Nephron (organoid): ENCODE data around the gene UTP11.
A peak's percentile ranks its signal among the peaks of the same experiment; 100 is the strongest.

Source experiments
- H3K27ac Mint-ChIP-seq, 3 experiments: 2 replicates each; pipeline ENCODE4 v1.8.0; 2020; ENCODE audit warnings: mixed read lengths in 3 of 3, mild to moderate bottlenecking in 2 of 3, moderate library complexity in 1 of 3
- H3K27me3 Mint-ChIP-seq: 2 replicates; pipeline ENCODE4 v1.8.0; 2021; ENCODE audit warnings: low read depth, mild to moderate bottlenecking, moderate library complexity, mixed read lengths
- H3K36me3 Mint-ChIP-seq: 2 replicates; pipeline ENCODE4 v1.8.0; 2020; ENCODE audit warnings: low read depth, mixed read lengths
- H3K4me1 Mint-ChIP-seq: 2 replicates; pipeline ENCODE4 v1.8.0; 2020; ENCODE audit warnings: mixed read lengths
- H3K4me3 Mint-ChIP-seq, 3 experiments: 2 replicates each; pipeline ENCODE4 v1.8.0; 2020; ENCODE audit warnings: mild to moderate bottlenecking in 3 of 3, mixed read lengths in 3 of 3, moderate library complexity in 2 of 3
- H3K9me3 Mint-ChIP-seq: 2 replicates; pipeline ENCODE4 v1.8.0; 2020; ENCODE audit warnings: mixed read lengths
- TF ChIP-seq, protein P1 (sequence below), 3 experiments: fragments of 200-600 bp; sonication (generic); IDR thresholded peaks; one replicate each; pipeline ENCODE4 v1.5.0; 2021; ENCODE audit warnings: antibody characterized with exemption in 3 of 3; ENCODE audit not compliant: unreplicated experiment in 3 of 3

The UTP11 gene

GRCh38 chr1:38000233-38000528 lies 12.4 kb upstream of the UTP11 start:
- Mint-ChIP-seq H3K4me3 (peak overlapping the region; percentile 68 to 78 (median 71)), H3K4me1 (peaks cover 72% of the 10 kb centered on the region), H3K36me3 (peaks cover 17% of the 10 kb centered on the region), H3K27ac (peak overlapping the region; percentile 97 to 100 (median 99)), H3K27me3 (peaks cover 4% of the 10 kb centered on the region), H3K9me3 (no peaks in the 10 kb centered on the region)
- TF ChIP-seq, protein P1, sequence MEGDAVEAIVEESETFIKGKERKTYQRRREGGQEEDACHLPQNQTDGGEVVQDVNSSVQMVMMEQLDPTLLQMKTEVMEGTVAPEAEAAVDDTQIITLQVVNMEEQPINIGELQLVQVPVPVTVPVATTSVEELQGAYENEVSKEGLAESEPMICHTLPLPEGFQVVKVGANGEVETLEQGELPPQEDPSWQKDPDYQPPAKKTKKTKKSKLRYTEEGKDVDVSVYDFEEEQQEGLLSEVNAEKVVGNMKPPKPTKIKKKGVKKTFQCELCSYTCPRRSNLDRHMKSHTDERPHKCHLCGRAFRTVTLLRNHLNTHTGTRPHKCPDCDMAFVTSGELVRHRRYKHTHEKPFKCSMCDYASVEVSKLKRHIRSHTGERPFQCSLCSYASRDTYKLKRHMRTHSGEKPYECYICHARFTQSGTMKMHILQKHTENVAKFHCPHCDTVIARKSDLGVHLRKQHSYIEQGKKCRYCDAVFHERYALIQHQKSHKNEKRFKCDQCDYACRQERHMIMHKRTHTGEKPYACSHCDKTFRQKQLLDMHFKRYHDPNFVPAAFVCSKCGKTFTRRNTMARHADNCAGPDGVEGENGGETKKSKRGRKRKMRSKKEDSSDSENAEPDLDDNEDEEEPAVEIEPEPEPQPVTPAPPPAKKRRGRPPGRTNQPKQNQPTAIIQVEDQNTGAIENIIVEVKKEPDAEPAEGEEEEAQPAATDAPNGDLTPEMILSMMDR (IDR thresholded peaks at IDR 0.05; ENCODE audit: unreplicated experiment in 3 of 3) = no peak

GRCh38 chr1:38000529-38001455 lies 11.7 kb upstream of the UTP11 start:
- peak overlapping the region; percentile 71 to 78 (median 78) for H3K4me3 Mint-ChIP-seq
- TF ChIP-seq, protein P1 (IDR thresholded peaks at IDR 0.05; ENCODE audit: unreplicated experiment in 3 of 3) = no peak
- peak overlapping the region; percentile 97 to 100 (median 99) for H3K27ac Mint-ChIP-seq
- peaks cover 69% of the 10 kb centered on the region for H3K4me1 Mint-ChIP-seq
- H3K9me3 Mint-ChIP-seq = no peaks in the 10 kb centered on the region
- peaks cover 4% of the 10 kb centered on the region for H3K27me3 Mint-ChIP-seq
- H3K36me3 Mint-ChIP-seq = peaks cover 17% of the 10 kb centered on the region

DNA sequence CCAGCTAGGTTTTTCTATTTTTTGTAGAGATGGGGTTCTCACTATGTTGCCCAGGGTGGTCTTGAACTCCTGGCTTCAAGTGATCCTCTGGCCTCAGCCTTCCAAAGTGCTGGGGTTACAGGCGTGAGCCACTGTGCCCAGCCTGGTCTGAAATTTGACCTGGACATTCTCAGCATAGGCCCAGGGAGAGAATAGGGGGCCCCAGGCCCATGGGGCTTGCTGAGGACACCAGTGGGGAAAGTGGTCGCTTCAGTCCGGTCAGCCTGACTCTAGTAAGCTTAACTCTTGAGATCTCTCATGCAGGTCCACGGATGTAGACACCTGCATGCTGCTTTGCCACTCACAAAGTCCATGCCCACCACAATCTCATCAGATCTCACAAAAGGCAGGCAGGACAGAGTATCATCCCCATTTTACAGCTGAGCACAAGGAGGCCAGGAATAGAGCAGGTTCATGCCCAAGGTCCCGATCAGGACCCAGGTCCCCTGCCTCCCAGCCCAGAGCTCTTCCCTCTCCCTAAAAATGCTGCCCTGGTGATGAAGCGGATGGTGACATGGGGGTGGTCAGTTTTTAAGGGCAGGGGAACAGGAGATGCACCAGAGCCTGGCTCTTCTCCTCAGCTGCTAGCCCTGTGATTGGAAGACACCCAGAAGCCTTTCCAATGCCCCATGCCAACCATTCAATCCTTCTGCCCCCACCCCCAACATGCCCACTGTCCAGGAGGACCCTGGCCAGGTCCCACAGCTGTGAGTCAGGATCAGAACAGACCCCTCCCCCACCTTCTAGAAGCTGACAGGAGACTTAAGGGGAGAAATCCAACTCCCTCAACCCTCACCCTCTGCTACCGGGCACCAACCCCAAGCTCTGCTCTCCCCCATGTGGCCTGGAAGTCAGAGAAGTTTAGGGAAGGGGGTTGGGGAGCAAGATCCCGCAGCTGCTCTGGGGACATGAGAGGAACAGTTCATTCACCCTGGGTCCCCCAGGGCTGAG lies 9.0 kb upstream of the UTP11 start:
- H3K27me3 Mint-ChIP-seq = no peaks in the 10 kb centered on the region
- TF ChIP-seq, protein P1 (IDR thresholded peaks at IDR 0.05; ENCODE audit: unreplicated experiment in 3 of 3) = no peak

DNA sequence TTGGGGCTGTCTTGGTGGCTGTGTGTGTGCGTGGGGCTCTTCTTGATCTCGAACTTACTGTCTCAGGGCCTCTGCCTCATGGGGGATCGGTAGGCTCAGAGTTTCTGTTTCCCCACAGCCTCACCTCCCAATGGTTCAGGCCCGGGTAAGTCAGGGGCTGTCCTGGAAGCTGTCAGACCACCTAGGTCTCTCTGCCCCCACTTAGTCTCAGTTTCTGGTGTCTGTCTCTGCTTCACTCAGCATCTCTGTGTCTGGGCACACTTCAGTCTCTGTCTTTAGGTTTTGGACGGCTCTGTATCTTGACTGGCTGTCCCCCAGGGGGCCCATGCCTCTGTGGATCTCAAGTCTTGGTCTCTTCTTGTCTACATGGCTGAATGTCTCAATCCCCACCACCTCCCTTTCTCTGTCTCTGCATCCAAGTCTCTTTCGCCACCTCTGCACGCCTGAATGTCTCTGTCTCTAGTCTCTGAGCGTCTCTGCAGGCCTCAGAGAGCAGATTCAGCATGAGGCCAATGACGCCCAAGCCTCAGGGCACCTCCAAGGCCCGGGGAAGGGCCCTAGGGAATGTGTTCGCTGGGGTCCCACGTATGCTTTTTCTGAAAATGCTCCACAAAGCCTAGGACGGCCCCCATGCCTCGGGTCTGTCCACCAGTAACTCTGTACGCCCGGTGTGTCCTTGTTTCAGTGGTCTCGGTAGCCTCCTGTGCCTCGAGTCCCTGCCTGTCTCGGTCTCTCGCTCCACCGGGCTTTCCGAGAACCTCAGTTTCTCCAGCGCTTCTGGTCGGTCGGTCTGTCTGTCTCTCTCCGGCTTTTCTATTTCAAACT lies 8.0 kb upstream of the UTP11 start:
- H3K4me3 Mint-ChIP-seq = peak overlapping the region; percentile 86 to 91 (median 91)
- peaks cover 51% of the 10 kb centered on the region for H3K4me1 Mint-ChIP-seq
- H3K27me3 Mint-ChIP-seq = no peaks in the 10 kb centered on the region
- TF ChIP-seq, protein P1 (IDR thresholded peaks at IDR 0.05; ENCODE audit: unreplicated experiment in 3 of 3) = no peak
- H3K36me3 Mint-ChIP-seq = no peaks in the 10 kb centered on the region
- no peaks in the 10 kb centered on the region for H3K9me3 Mint-ChIP-seq
- peak overlapping the region; percentile 77 to 90 (median 88) for H3K27ac Mint-ChIP-seq

More for the DNA sequence above, 9.0 kb upstream of the UTP11 start:
- Mint-ChIP-seq H3K4me1 (peaks cover 50% of the 10 kb centered on the region), H3K9me3 (no peaks in the 10 kb centered on the region), H3K36me3 (peaks cover 3% of the 10 kb centered on the region), H3K4me3 (peak overlapping the region; percentile 86 to 91 (median 91)), H3K27ac (peak overlapping the region; percentile 33 to 90 (median 88))

GRCh38 chr1:38005195-38006007 lies 7.1 kb upstream of the UTP11 start, which contains the start of gene FHL3:
Gene FHL3, minus strand, starts transcription at chr1:38005514. Its CDS starts 6,102 bp downstream, at chr1:37999412.
- Mint-ChIP-seq H3K9me3 (no peaks in the 10 kb centered on the region), H3K36me3 (no peaks in the 10 kb centered on the region), H3K4me3 (peak within 1 kb of the TSS; percentile 86 to 91 (median 91)), H3K27ac (peak within 1 kb of the TSS; percentile 85 to 90 (median 88)), H3K27me3 (no peaks in the 10 kb centered on the region), H3K4me1 (peaks cover 43% of the 10 kb centered on the region)
- TF ChIP-seq, protein P1 (IDR thresholded peaks at IDR 0.05; ENCODE audit: unreplicated experiment in 3 of 3) = no peak
